K562 (cell line): Measurements from ENCODE around the gene CCDC186. TPM values are rescaled to one million over a fixed set of nuclear protein-coding genes. Genes with fewer than 3 reads are reported as not detected.

Experiments
- ATAC-seq: fragments of 200-7000 bp; cut with Tn5 transposase; 3 replicates; pipeline ENCODE4 v1.9.1; 2020; ENCODE audit warnings: moderate library complexity
- Bru-seq: library from RNA; stranded (reverse); fragments of 400-500 nt; gene quantifications from one replicate; lab custom pipeline; 2021; lab: Mats Ljungman, UMichigan
- BruChase-seq, 2 experiments: library from RNA; stranded (reverse); fragments of 400-500 nt; gene quantifications; one replicate each; lab custom pipeline; 2021; lab: Mats Ljungman, UMichigan
- BruUV-seq: library from RNA; stranded (reverse); fragments of 400-500 nt; replicated peaks from 2 replicates; lab custom pipeline; 2021; lab: Mats Ljungman, UMichigan
- CTCF ChIA-PET: fragments of 300-600 bp; formaldehyde crosslinking; extraction: SDS; loops from one replicate; lab custom pipeline; 2021; ENCODE audit warnings: low intra/inter-chr PET ratio; lab: Yijun Ruan, JAX
- POLR2A ChIA-PET: fragments of 300-600, 350-650 bp; sonication (Branson Sonifier 250); formaldehyde crosslinking; extraction: SDS; loops from one replicate; lab custom pipeline; 2021; ENCODE audit warnings: antibody characterized with exemption, inconsistent platforms; lab: Yijun Ruan, JAX
- DNase-seq, 4 experiments: peaks; one replicate each; pipeline versions ENCODE4 v3.0.0 to v3.0.0-alpha.2; 2011 to 2018; ENCODE audit warnings: low spot score in 3 of 4, mixed read lengths in 3 of 4; ENCODE audit errors: extremely low read depth in 1 of 4
- FAIRE-seq: peaks from 2 replicates; lab custom pipeline; 2011; peaks lifted over from hg19 to GRCh38; lab: Jason Lieb, UNC
- H2AFZ ChIP-seq: 2 replicates; pipeline ENCODE4 v1.6.0; 2011; ENCODE audit warnings: low read depth, low read length, control low read depth, inconsistent platforms
- H3K27ac ChIP-seq: fragments of 200-600 bp; 3 replicates; pipeline ENCODE4 v1.8.0; 2011; ENCODE audit warnings: low read depth, mild to moderate bottlenecking, control low read depth, inconsistent platforms, low read length, moderate library complexity, mixed read lengths; ENCODE audit errors: extremely low read depth
- H3K27me3 ChIP-seq, 2 experiments: fragments of 300-600 bp in 1 of 2; 2 replicates in 1 of 2; 3 replicates in 1 of 2; pipeline versions ENCODE4 v1.6.0 to v1.8.0; 2011; ENCODE audit warnings: inconsistent platforms in 2 of 2, low read length in 2 of 2, mild to moderate bottlenecking in 1 of 2, mixed read lengths in 1 of 2, moderate library complexity in 1 of 2; ENCODE audit not compliant: control insufficient read depth in 2 of 2, insufficient read depth in 2 of 2
- H3K36me3 ChIP-seq: fragments of 300-600 bp; 3 replicates; pipeline ENCODE4 v1.8.0; 2011; ENCODE audit warnings: mild to moderate bottlenecking, low read length, inconsistent platforms; ENCODE audit not compliant: control insufficient read depth, insufficient read depth
- H3K4me1 ChIP-seq, 2 experiments: fragments of 200-600 bp in 1 of 2; replicated peaks in 1 of 2; 2 replicates in 1 of 2; 3 replicates in 1 of 2; pipeline versions ENCODE4 v1.5.1 to v1.8.0; 2011; ENCODE audit warnings: inconsistent platforms in 2 of 2, low read length in 2 of 2, mild to moderate bottlenecking in 1 of 2, mixed read lengths in 1 of 2, moderate library complexity in 1 of 2; ENCODE audit not compliant: control insufficient read depth in 2 of 2, insufficient read depth in 2 of 2
- H3K4me2 ChIP-seq: 2 replicates; pipeline ENCODE4 v1.6.1; 2011; ENCODE audit warnings: low read length, control low read depth, inconsistent platforms, mixed read lengths; ENCODE audit not compliant: insufficient read depth
- H3K4me3 ChIP-seq: fragments of 200-600 bp; sonication (generic), shearing (Covaris generic); 2 replicates; pipeline ENCODE4 v1.5.1; 2016; ENCODE audit warnings: control low read depth, inconsistent platforms
- H3K79me2 ChIP-seq: fragments of 200-600 bp; 3 replicates; pipeline ENCODE4 v1.8.0; 2011; ENCODE audit warnings: low read length, inconsistent platforms; ENCODE audit not compliant: control insufficient read depth, insufficient read depth
- H3K9ac ChIP-seq, 2 experiments: 2 replicates each; pipeline versions ENCODE4 v1.6.0 to v1.6.1; 2011; ENCODE audit warnings: low read depth in 2 of 2, low read length in 2 of 2, control low read depth in 1 of 2, inconsistent platforms in 1 of 2, mild to moderate bottlenecking in 1 of 2, mixed read lengths in 1 of 2; ENCODE audit not compliant: insufficient read depth in 1 of 2
- H3K9me1 ChIP-seq: one replicate; pipeline ENCODE4 v1.6.0; 2011; ENCODE audit warnings: inconsistent platforms, mild to moderate bottlenecking, low read length, moderate library complexity; ENCODE audit not compliant: control insufficient read depth, insufficient read depth
- H3K9me3 ChIP-seq: replicated peaks from 2 replicates; pipeline ENCODE4 v1.5.1; 2011; ENCODE audit warnings: low read depth, low read length, inconsistent platforms; ENCODE audit not compliant: control insufficient read depth, insufficient read depth
- H4K20me1 ChIP-seq: replicated peaks from 2 replicates; pipeline ENCODE4 v1.6.1; 2011; ENCODE audit warnings: low read length, inconsistent platforms, mixed read lengths; ENCODE audit not compliant: control insufficient read depth, insufficient read depth
- CBFB ChIP-seq: sonication (generic); formaldehyde crosslinking; IDR thresholded peaks from 2 replicates; pipeline ENCODE4 v1.4.0; 2020; ENCODE audit warnings: mild to moderate bottlenecking, missing genetic modification reagents
- E2F4 ChIP-seq: sonication (generic); formaldehyde crosslinking; IDR thresholded peaks from 2 replicates; pipeline ENCODE4 v1.8.0; 2022; ENCODE audit warnings: mild to moderate bottlenecking, low read depth, missing genetic modification reagents
- MECOM ChIP-seq: fragments of 250-450 bp; sonication (Bioruptor Pico); IDR thresholded peaks from 2 replicates; pipeline ENCODE4 v1.8.0; 2022; ENCODE audit warnings: inconsistent platforms
- MYBL2 ChIP-seq, 2 experiments: fragments of 450-650 bp in 1 of 2; sonication (generic) in 1 of 2; formaldehyde crosslinking in 1 of 2; IDR thresholded peaks; 2 replicates each; pipeline versions ENCODE4 v1.6.1 to v1.8.1; 2017 to 2022; ENCODE audit warnings: borderline replicate concordance in 1 of 2, inconsistent platforms in 1 of 2, low read depth in 1 of 2, mild to moderate bottlenecking in 1 of 2, missing genetic modification reagents in 1 of 2, moderate library complexity in 1 of 2
- NCOA2 ChIP-seq, 2 experiments: fragments of 450-650 bp; IDR thresholded peaks; 2 replicates each; pipeline ENCODE4 v1.6.1; 2018; ENCODE audit warnings: mild to moderate bottlenecking in 2 of 2, moderate library complexity in 1 of 2; ENCODE audit not compliant: partially characterized antibody in 2 of 2
- NFYB ChIP-seq: IDR thresholded peaks from 2 replicates; pipeline ENCODE4 v1.6.1; 2011; ENCODE audit warnings: mild to moderate bottlenecking, moderate library complexity; ENCODE audit not compliant: insufficient read length; ENCODE audit errors: extremely low read depth
- SIRT6 ChIP-seq: IDR thresholded peaks from one replicate; pipeline ENCODE4 v1.6.1; 2012; ENCODE audit warnings: low read depth, mild to moderate bottlenecking, control low read depth, inconsistent platforms, low read length, moderate library complexity
- SREBF1 ChIP-seq: fragments of 150-350 bp; IDR thresholded peaks from 2 replicates; pipeline ENCODE4 v1.6.1; 2014; ENCODE audit warnings: antibody characterized with exemption, low read depth, low read length, borderline replicate concordance
- TAF7 ChIP-seq: fragments of 450-650 bp; IDR thresholded peaks from 2 replicates; pipeline ENCODE4 v1.6.1; 2016; ENCODE audit warnings: missing genetic modification characterization, missing compliant biosample characterization
- TARDBP ChIP-seq: fragments of 450-650 bp; IDR thresholded peaks from 2 replicates; pipeline ENCODE4 v1.6.1; 2016
- TBL1XR1 ChIP-seq, 2 experiments: IDR thresholded peaks; 2 replicates each; pipeline ENCODE4 v1.6.1; 2012; ENCODE audit warnings: improper control_type of control experiment in 2 of 2, low read length in 2 of 2, mild to moderate bottlenecking in 1 of 2
- TRIM24 ChIP-seq, 2 experiments: fragments of 450-650 bp; IDR thresholded peaks; 2 replicates each; pipeline ENCODE4 v1.6.1; 2016
- ZNF12 ChIP-seq: sonication (generic); formaldehyde crosslinking; IDR thresholded peaks from 2 replicates; pipeline ENCODE4 v1.4.0; 2020; ENCODE audit warnings: mild to moderate bottlenecking, missing genetic modification reagents
- ZNF263 ChIP-seq: sonication (generic); formaldehyde crosslinking; IDR thresholded peaks from 2 replicates; pipeline ENCODE4 v1.8.0; 2022; ENCODE audit warnings: mild to moderate bottlenecking, missing genetic modification reagents, borderline replicate concordance
- ZNF511 ChIP-seq: sonication (generic); formaldehyde crosslinking; IDR thresholded peaks from 2 replicates; pipeline ENCODE4 v1.8.0; 2022; ENCODE audit warnings: mild to moderate bottlenecking, missing genetic modification reagents
- whole genome bisulfite sequencing: fragments of 100-300 bp; shearing (Covaris generic); methylation state at CpG from one replicate; pipeline ENCODE4 v1.1.6; 2016; ENCODE audit warnings: low coverage, mixed read lengths; ENCODE audit not compliant: insufficient coverage; ENCODE audit errors: missing lambda C conversion rate; 5-methylcytosine and 5-hydroxymethylcytosine counted together
- in situ Hi-C: fragments of 300-500 bp; cut with MboI; formaldehyde crosslinking; loops from 4 replicates; pipeline ENCODE4 v1.15.0; 2018; ENCODE audit warnings: inconsistent platforms, mixed read lengths
- intact Hi-C: fragments of 100-400 bp; cut with micrococcal nuclease; formaldehyde crosslinking; loops from 2 replicates; pipeline ENCODE4 v1.14.2; 2022
- long read RNA-seq, 3 experiments: library from polyadenylated mRNA in 2 of 3; library from RNA in 1 of 3; unstranded in 2 of 3; stranded (forward) in 1 of 3; transcript quantifications; one replicate each; pipeline ENCODE4 v2.0.0, GENCODE V29; 2019 to 2022
- polyA minus RNA-seq, 3 experiments: library from RNA; depleted of rRNA, polyadenylated mRNA; stranded (reverse); fragments of >200 nt; gene quantifications; 2 replicates each; pipeline ENCODE4 v1.2.3, GENCODE V29; 2011
- polyA plus RNA-seq, 8 experiments: library from polyadenylated mRNA; depleted of rRNA in 4 of 8; stranded (reverse) in 5 of 8; unstranded in 3 of 8; fragments of >200 nt; fragmentation: Nextera tagmentation in 2 of 8; fragmentation: Illumina TruSeq in 1 of 8; extraction: Ambion mirVana in 2 of 8; extraction: Trizol in 1 of 8; gene quantifications; 2 replicates each; pipeline versions ENCODE4 v1.2.1 to v1.2.3, GENCODE V29; 2011 to 2014; ENCODE audit warnings: inconsistent platforms in 1 of 8, missing spikeins in 1 of 8
- total RNA-seq, 7 experiments: library from RNA; depleted of rRNA in 6 of 7; stranded (reverse); fragments of >200 nt in 6 of 7; fragmentation: Illumina TruSeq in 2 of 7; extraction: Trizol in 2 of 7; gene quantifications; 2 replicates each; pipeline versions ENCODE4 v1.2.1 to v1.2.3, GENCODE V29; 2011 to 2021; ENCODE audit warnings: low replicate concordance in 1 of 7

Gene CCDC186
- 6.9 and 39.4 TPM in 2 replicates for total RNA-seq (2011; cell fraction: chromatin; rRNA removed; ENCODE audit: low replicate concordance)
- total RNA-seq (2011; cell fraction: nucleolus; rRNA removed) = 3.7 and 5.5 TPM in 2 replicates
- total RNA-seq (2011; cell fraction: nucleoplasm; rRNA removed) = 9.8 and 21.8 TPM in 2 replicates
- total RNA-seq (2014; rRNA removed) (2.5 and 7.5 TPM in 2 replicates), total RNA-seq (2014; rRNA removed; fragmentation: Illumina TruSeq; extraction: Trizol) (6.2 and 8.3 TPM in 2 replicates), total RNA-seq (2015; rRNA removed; fragmentation: Illumina TruSeq; extraction: Trizol) (4.7 and 5.5 TPM in 2 replicates), total RNA-seq (2021) (3.3 and 3.8 TPM in 2 replicates), polyA plus RNA-seq (2011; rRNA removed) (5.4 and 7.1 TPM in 2 replicates), polyA plus RNA-seq (2014; fragmentation: Illumina TruSeq; extraction: Trizol) (4.1 and 4.7 TPM in 2 replicates), polyA plus RNA-seq (2014; fragmentation: Nextera tagmentation; extraction: Ambion mirVana) (1 to 10 TPM; 2.0 to 2.6 TPM), polyA plus RNA-seq (2014; rRNA removed) (2.5 and 3.6 TPM in 2 replicates), polyA minus RNA-seq (2011; rRNA and poly(A)+ RNA removed) (9.6 and 18.2 TPM in 2 replicates), Bru-seq, nascent RNA (percentile 62 among the genes with signal in this experiment), BruChase-seq, experiment 1, labeled RNA remaining after a 2-hour chase (percentile 64 among the genes with signal in this experiment), BruChase-seq, experiment 2, labeled RNA remaining after a 6-hour chase (percentile 66 among the genes with signal in this experiment)
- polyA plus RNA-seq (2011; cell fraction: cytosol; rRNA removed) = 0.57 and 2.1 TPM in 2 replicates
- polyA plus RNA-seq (2011; cell fraction: nucleus; rRNA removed) = 3.4 and 5.4 TPM in 2 replicates
- polyA plus RNA-seq (2012) = 2.5 and 4.1 TPM in 2 replicates
- 1.5 and 2.2 TPM in 2 replicates for polyA minus RNA-seq (2011; cell fraction: cytosol; rRNA and poly(A)+ RNA removed)
- polyA minus RNA-seq (2011; cell fraction: nucleus; rRNA and poly(A)+ RNA removed) = 6.2 and 17.5 TPM in 2 replicates
- long read RNA-seq, experiment 1, partial matches to known transcripts = 2 of 7 reads
- long read RNA-seq, experiment 1, other reads (novel, unspliced or antisense) = 5 of 7 reads
- long read RNA-seq, experiment 2, partial matches to known transcripts = 0 of 1 reads
- long read RNA-seq, experiment 2, other reads (novel, unspliced or antisense) = 1 of 1 reads
- long read RNA-seq, experiment 3, partial matches to known transcripts = 1 of 3 reads
- long read RNA-seq, experiment 3, other reads (novel, unspliced or antisense) = 0 of 3 reads

GRCh38 chr10:114173921-114174694 is at the start of gene CCDC186:
Gene CCDC186 (minus strand): TSS chr10:114174203. CDS start chr10:114163268, 10,935 bp downstream.
- H3K27me3 ChIP-seq = no peaks in the 10 kb centered on the region
- POLR2A ChIA-PET = interaction anchor here (0.6 to 1.0 kb wide), 2 partner anchors 9 to 1779 kb away, joined by 4 to 5 read pairs; no protein-coding TSS in a partner anchor
- H3K4me1 ChIP-seq = peaks cover 6 to 12% of the 10 kb centered on the region in 2 experiments; a peak in 4 of 5 replicates
- H3K9me1 ChIP-seq = no peaks in the 10 kb centered on the region
- H4K20me1 ChIP-seq = no peaks in the 10 kb centered on the region
- under 1% methylated on average over 24 of the region's 49 CpGs for WGBS
- H3K36me3 ChIP-seq = no peaks in the 10 kb centered on the region
- peak within 1 kb of the TSS; percentile 90 for H2AFZ ChIP-seq
- no TSS peak for BruUV-seq
- peak within 1 kb of the TSS; percentile 70 for H3K4me3 ChIP-seq
- in situ Hi-C loops (no loop called here), intact Hi-C loops (no loop called here)
- H3K79me2 ChIP-seq = peaks cover 40% of the 10 kb centered on the region
- no peaks in the 10 kb centered on the region for H3K9me3 ChIP-seq
- peak within 1 kb of the TSS; percentile 88 to 93 for H3K9ac ChIP-seq
- H3K4me2 ChIP-seq = peak within 1 kb of the TSS; percentile 92
- peak within 1 kb of the TSS; percentile 85 for H3K27ac ChIP-seq
- FAIRE-seq (peak; percentile 73), DNase-seq (peak; percentile 92 to 94 (median 94)), ATAC-seq (peak; percentile 99)
- CTCF ChIA-PET = no interaction called here
- TF ChIP-seq CBFB (no peak), ZNF12 (no peak), E2F4 (CRISPR knock-in tag) (0 out of 2 replicates have a peak, but pooled peaks have one; percentile 25), ZNF263 (CRISPR knock-in tag) (peak; percentile 45; the same call in 1 of the 2 replicates), TRIM24 (IDR thresholded peaks at IDR 0.05) (peak in 1 of 2 experiments; percentile 32; a peak in 1 of 4 replicates), ZNF511 (peak; percentile 49; the same call in 1 of the 2 replicates), MECOM (CRISPR knock-in tag) (no peak), NFYB (peak; percentile 94), SREBF1 (no peak), MYBL2 (IDR thresholded peaks at IDR 0.05; ENCODE audit: low read depth) (no peak), MYBL2 (CRISPR knock-in tag; IDR thresholded peaks at IDR 0.05; ENCODE audit: borderline replicate concordance) (no peak), TAF7 (tag) (peak; percentile 71; the same call in 1 of the 2 replicates), TARDBP (no peak), SIRT6 (no peak), TBL1XR1 (IDR thresholded peaks at IDR 0.05; ENCODE audit: low read length in 2 of 2) (no peak), NCOA2 (IDR thresholded peaks at IDR 0.05; ENCODE audit: partially characterized antibody in 2 of 2) (no peak)
